Smooth muscle cell (in vitro differentiated cells): ENCODE data around the gene CHAC2. TPM values are rescaled to one million over a fixed set of nuclear protein-coding genes. Genes with fewer than 3 reads are reported as not detected.
A peak's percentile ranks its signal among the peaks of the same experiment; 100 is the strongest.

ENCODE experiments used
- DNase-seq: peaks from one replicate; lab custom pipeline; 2025; ENCODE audit not compliant: unreplicated experiment; lab: John Stamatoyannopoulos, UW
- H2AFZ ChIP-seq: fragments of 200-600 bp; sonication (generic); 2 replicates; pipeline ENCODE4 v1.6.0; 2016; ENCODE audit warnings: antibody characterized with exemption, low read depth, mild to moderate bottlenecking
- H3F3A ChIP-seq: fragments of 200-600 bp; sonication (generic); 2 replicates; pipeline ENCODE4 v1.6.0; 2017; ENCODE audit warnings: antibody characterized with exemption, low read depth
- H3K27ac ChIP-seq: fragments of 200-600 bp; sonication (generic); 2 replicates; pipeline ENCODE4 v1.5.1; 2016; ENCODE audit warnings: low read depth, mild to moderate bottlenecking
- H3K27me3 ChIP-seq: fragments of 200-600 bp; sonication (generic); 2 replicates; pipeline ENCODE4 v1.6.1; 2016; ENCODE audit warnings: low read depth, mild to moderate bottlenecking
- H3K36me3 ChIP-seq: fragments of 200-600 bp; sonication (generic); 2 replicates; pipeline ENCODE4 v1.5.1; 2016; ENCODE audit warnings: low read depth
- H3K4me1 ChIP-seq: fragments of 200-600 bp; sonication (generic); 2 replicates; pipeline ENCODE4 v1.5.1; 2016; ENCODE audit warnings: low read depth
- H3K4me2 ChIP-seq: fragments of 200-600 bp; sonication (generic); 2 replicates; pipeline ENCODE4 v1.6.0; 2016; ENCODE audit warnings: mild to moderate bottlenecking
- H3K4me3 ChIP-seq: fragments of 200-600 bp; sonication (generic); 2 replicates; pipeline ENCODE4 v1.5.1; 2016; ENCODE audit warnings: mild to moderate bottlenecking
- H3K79me2 ChIP-seq: fragments of 200-600 bp; sonication (generic); 2 replicates; pipeline ENCODE4 v1.6.0; 2016; ENCODE audit warnings: low read depth, mild to moderate bottlenecking
- H3K9ac ChIP-seq: fragments of 200-600 bp; sonication (generic); 2 replicates; pipeline ENCODE4 v1.6.0; 2016; ENCODE audit warnings: low read depth
- H3K9me3 ChIP-seq: fragments of 200-600 bp; sonication (generic); replicated peaks from 2 replicates; pipeline ENCODE4 v1.5.1; 2016; ENCODE audit warnings: low read depth
- H4K20me1 ChIP-seq: fragments of 200-600 bp; sonication (generic); 2 replicates; pipeline ENCODE4 v1.6.0; 2016; ENCODE audit warnings: low read depth
- WGBS: methylation state at CpG from one replicate; pipeline ENCODE4 v1.1.7; 2016; ENCODE audit warnings: low lambda C conversion rate; 5-methylcytosine and 5-hydroxymethylcytosine counted together
- polyA plus RNA-seq: library from polyadenylated mRNA; unstranded; fragments of >200 nt; fragmentation: Nextera tagmentation; extraction: Ambion mirVana; gene quantifications from 2 replicates; pipeline ENCODE4 v1.2.1, GENCODE V29; 2016
- total RNA-seq: library from RNA; depleted of rRNA; stranded (reverse); fragments of >200 nt; gene quantifications from 2 replicates; pipeline ENCODE4 v1.2.3, GENCODE V29; 2014
- TF ChIP-seq, protein P1 (sequence below): fragments of 200-600 bp; sonication (generic); IDR thresholded peaks from 2 replicates; pipeline ENCODE4 v1.5.1; 2017; ENCODE audit warnings: borderline replicate concordance, mild to moderate bottlenecking, antibody characterized with exemption; ENCODE audit not compliant: insufficient read depth, poor library complexity, severe bottlenecking

CHAC2 gene
- total and polyA plus RNA-seq, 2 experiments from 2014 or later: 0.54 to 0.97 TPM

GRCh38 chr2:53740170-53740569 is 27.4 kb upstream of the CHAC2 start:
- no peaks in the 10 kb centered on the region for H3K27me3 ChIP-seq
- no peak overlapping the region for H2AFZ ChIP-seq
- no peaks in the 10 kb centered on the region for H3K36me3 ChIP-seq
- H3K4me3 ChIP-seq: no peak overlapping the region
- H3K9ac ChIP-seq: no peak overlapping the region
- no peak for DNase-seq
- no peaks in the 10 kb centered on the region for H4K20me1 ChIP-seq
- no peak overlapping the region for H3K4me2 ChIP-seq
- H3K27ac ChIP-seq: no peak overlapping the region
- no peaks in the 10 kb centered on the region for H3F3A ChIP-seq
- no peaks in the 10 kb centered on the region for H3K4me1 ChIP-seq
- H3K79me2 ChIP-seq: peaks cover 5% of the 10 kb centered on the region
- no peaks in the 10 kb centered on the region for H3K9me3 ChIP-seq
- TF ChIP-seq, protein P1, sequence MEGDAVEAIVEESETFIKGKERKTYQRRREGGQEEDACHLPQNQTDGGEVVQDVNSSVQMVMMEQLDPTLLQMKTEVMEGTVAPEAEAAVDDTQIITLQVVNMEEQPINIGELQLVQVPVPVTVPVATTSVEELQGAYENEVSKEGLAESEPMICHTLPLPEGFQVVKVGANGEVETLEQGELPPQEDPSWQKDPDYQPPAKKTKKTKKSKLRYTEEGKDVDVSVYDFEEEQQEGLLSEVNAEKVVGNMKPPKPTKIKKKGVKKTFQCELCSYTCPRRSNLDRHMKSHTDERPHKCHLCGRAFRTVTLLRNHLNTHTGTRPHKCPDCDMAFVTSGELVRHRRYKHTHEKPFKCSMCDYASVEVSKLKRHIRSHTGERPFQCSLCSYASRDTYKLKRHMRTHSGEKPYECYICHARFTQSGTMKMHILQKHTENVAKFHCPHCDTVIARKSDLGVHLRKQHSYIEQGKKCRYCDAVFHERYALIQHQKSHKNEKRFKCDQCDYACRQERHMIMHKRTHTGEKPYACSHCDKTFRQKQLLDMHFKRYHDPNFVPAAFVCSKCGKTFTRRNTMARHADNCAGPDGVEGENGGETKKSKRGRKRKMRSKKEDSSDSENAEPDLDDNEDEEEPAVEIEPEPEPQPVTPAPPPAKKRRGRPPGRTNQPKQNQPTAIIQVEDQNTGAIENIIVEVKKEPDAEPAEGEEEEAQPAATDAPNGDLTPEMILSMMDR: peak; percentile 49

- 99% methylated on average over 2 of the region's 2 CpGs for WGBS
- Histone ChIP-seq H3F3A (no peaks in the 10 kb centered on the region), H3K27ac (no peak overlapping the region), H2AFZ (no peak overlapping the region), H3K27me3 (no peaks in the 10 kb centered on the region), H3K4me2 (no peak overlapping the region), H3K36me3 (no peaks in the 10 kb centered on the region), H3K9ac (no peak overlapping the region), H3K4me1 (no peaks in the 10 kb centered on the region), H4K20me1 (no peaks in the 10 kb centered on the region), H3K4me3 (no peak overlapping the region), H3K79me2 (peaks cover 5% of the 10 kb centered on the region), H3K9me3 (no peaks in the 10 kb centered on the region)
- DNase-seq: no peak
- TF ChIP-seq, protein P1: no peak
These were observed 23.1 kb upstream of the CHAC2 start for GRCh38 chr2:53744395-53745065.

GRCh38 chr2:53750041-53750768 is 17.4 kb upstream of the CHAC2 start:
- Histone ChIP-seq H2AFZ (no peak overlapping the region), H3K27me3 (no peaks in the 10 kb centered on the region), H3K4me3 (no peak overlapping the region), H3K9me3 (no peaks in the 10 kb centered on the region), H3K79me2 (no peaks in the 10 kb centered on the region), H3K9ac (no peak overlapping the region), H3K4me1 (no peaks in the 10 kb centered on the region), H3K36me3 (peaks cover 5% of the 10 kb centered on the region), H3K27ac (no peak overlapping the region), H4K20me1 (peaks cover 3% of the 10 kb centered on the region), H3K4me2 (no peak overlapping the region), H3F3A (no peaks in the 10 kb centered on the region)
- DNase-seq: no peak
- TF ChIP-seq, protein P1: no peak
- 88% methylated on average over 4 of the region's 4 CpGs for WGBS
